ENCODE data around the gene KRTAP6-2. TPM values are rescaled to one million over a fixed set of nuclear protein-coding genes. Genes with fewer than 3 reads are reported as not detected.

The KRTAP6-2 gene
- total RNA-seq, 4 donors from 2014 or later = not detected

GRCh38 chr21:30605968-30606367 is 7.3 kb upstream of the KRTAP6-2 start:
- 89 to 100% methylated on average over 2 of the region's 2 CpGs for WGBS, 2 donors
- Histone ChIP-seq H3K27me3 (no peaks in the 10 kb centered on the region), H3K4me3 (replicated peaks in 1 of 3) (no peak overlapping the region), H3K36me3 (no peaks in the 10 kb centered on the region), H3K4me1 (no peaks in the 10 kb centered on the region), H3K27ac (no peak overlapping the region), H3K9me3 (no peaks in the 10 kb centered on the region)
- no peak for DNase-seq
- TF ChIP-seq POLR2A (IDR thresholded peaks at IDR 0.05) = no peak
- no peak for TF ChIP-seq CTCF (IDR thresholded peaks at IDR 0.05)
- intact Hi-C loops (cut with DNase I) = no loop called here

- Histone ChIP-seq H3K9me3 (no peaks in the 10 kb centered on the region), H3K36me3 (no peaks in the 10 kb centered on the region), H3K4me3 (replicated peaks in 1 of 3) (no peak within 1 kb of the TSS), H3K27me3 (no peaks in the 10 kb centered on the region), H3K4me1 (no peaks in the 10 kb centered on the region), H3K27ac (no peak within 1 kb of the TSS)
- TF ChIP-seq CTCF (IDR thresholded peaks at IDR 0.05) = no peak
- no peak for TF ChIP-seq POLR2A (IDR thresholded peaks at IDR 0.05)
- intact Hi-C loops (cut with DNase I) = no loop called here
- no peak for DNase-seq
- WGBS, 2 donors = 0 to 22% methylated on average over 1 of the region's 1 CpG
These were observed 2.1 kb upstream of the KRTAP6-2 start, which contains the start of gene KRTAP22-1 for GRCh38 chr21:30600787-30601186. KRTAP22-1 (plus strand) TSS chr21:30601087.

GRCh38 chr21:30592140-30592539 is 6.6 kb downstream of the KRTAP6-2 start, which contains the start of gene KRTAP6-3:
KRTAP6-3 (plus strand) TSS chr21:30592440; CDS start chr21:30592446, 6 bp downstream.
- intact Hi-C loops (cut with DNase I) = no loop called here
- H3K27ac ChIP-seq = no peak within 1 kb of the TSS
- H3K4me3 ChIP-seq (replicated peaks in 1 of 3) = no peak within 1 kb of the TSS
- no peaks in the 10 kb centered on the region for H3K9me3 ChIP-seq
- TF ChIP-seq POLR2A (IDR thresholded peaks at IDR 0.05) (no peak), CTCF (IDR thresholded peaks at IDR 0.05) (no peak)
- H3K4me1 ChIP-seq = no peaks in the 10 kb centered on the region
- no peak for DNase-seq
- no peaks in the 10 kb centered on the region for H3K36me3 ChIP-seq
- 82 to 89% methylated on average over 3 to 4 of the region's 4 CpGs for WGBS, 2 donors
- no peaks in the 10 kb centered on the region for H3K27me3 ChIP-seq

GRCh38 chr21:30590297-30590696 is 8.4 kb downstream of the KRTAP6-2 start, which contains the start of gene KRTAP22-2:
KRTAP22-2 (minus strand) TSS chr21:30590397.
- intact Hi-C loops (cut with DNase I) = no loop called here
- H3K9me3 ChIP-seq = no peaks in the 10 kb centered on the region
- H3K36me3 ChIP-seq = no peaks in the 10 kb centered on the region
- DNase-seq = no peak
- H3K27me3 ChIP-seq = no peaks in the 10 kb centered on the region
- no peaks in the 10 kb centered on the region for H3K4me1 ChIP-seq
- TF ChIP-seq POLR2A (IDR thresholded peaks at IDR 0.05) (no peak), CTCF (IDR thresholded peaks at IDR 0.05) (no peak)
- no peak within 1 kb of the TSS for H3K27ac ChIP-seq
- H3K4me3 ChIP-seq (replicated peaks in 1 of 3) = no peak within 1 kb of the TSS

- no peaks in the 10 kb centered on the region for H3K4me1 ChIP-seq
- intact Hi-C loops (cut with DNase I) = no loop called here
- TF ChIP-seq CTCF (IDR thresholded peaks at IDR 0.05) (no peak), POLR2A (IDR thresholded peaks at IDR 0.05) (no peak)
These were observed 15.8 kb downstream of the KRTAP6-2 start for GRCh38 chr21:30582870-30583269.

More at GRCh38 chr21:30582870-30583269, 15.8 kb downstream of the KRTAP6-2 start:
- H3K36me3 ChIP-seq = no peaks in the 10 kb centered on the region
- DNase-seq = no peak
- no peaks in the 10 kb centered on the region for H3K9me3 ChIP-seq
- H3K4me3 ChIP-seq (replicated peaks in 1 of 3) = no peak overlapping the region
- H3K27ac ChIP-seq = no peak overlapping the region
- 70 to 79% methylated on average over 1 of the region's 1 CpG for WGBS, 2 donors
- H3K27me3 ChIP-seq = no peaks in the 10 kb centered on the region

Measured in thyroid gland (tissue), 4 donors.